GM12878 (cell line): ENCODE data around the gene BMP2K. TPM values are rescaled to one million over a fixed set of nuclear protein-coding genes. Genes with fewer than 3 reads are reported as not detected.

Experiments
- ATAC-seq: fragments of 200-7000 bp; cut with Tn5 transposase; 3 replicates; pipeline ENCODE4 v1.9.1; 2020; ENCODE audit warnings: mild to moderate bottlenecking, moderate library complexity
- BruUV-seq: library from RNA; stranded (reverse); fragments of 400-500 nt; replicated peaks from 2 replicates; lab custom pipeline; 2021; lab: Mats Ljungman, UMichigan
- CTCF ChIA-PET: fragments of 300-600 bp; sonication (Branson Sonifier 250); formaldehyde crosslinking; extraction: SDS; loops from one replicate; lab custom pipeline; 2021; ENCODE audit warnings: inconsistent platforms; lab: Yijun Ruan, JAX
- POLR2A ChIA-PET: fragments of 350-600 bp; formaldehyde crosslinking; extraction: SDS; loops from one replicate; lab custom pipeline; 2021; ENCODE audit warnings: inconsistent platforms; lab: Charles Lee
- RAD21 ChIA-PET: fragments of 300-600 bp; sonication (Branson Sonifier 250); formaldehyde crosslinking; loops from one replicate; lab custom pipeline; 2023; ENCODE audit warnings: antibody characterized with exemption; ENCODE audit not compliant: unreplicated experiment; lab: Charles Lee
- SMC1A ChIA-PET: fragments of 300-600 bp; sonication (Branson Sonifier 250); formaldehyde crosslinking; loops from one replicate; lab custom pipeline; 2023; ENCODE audit not compliant: unreplicated experiment, uncharacterized antibody; lab: Charles Lee
- DNase-seq: peaks from one replicate; pipeline ENCODE4 v3.0.0-alpha.2; 2011; ENCODE audit warnings: low read depth, low spot score
- FAIRE-seq: peaks from 3 replicates; lab custom pipeline; 2011; peaks lifted over from hg19 to GRCh38; lab: Jason Lieb, UNC
- H2AFZ ChIP-seq: 2 replicates; pipeline ENCODE4 v1.6.0; 2011; ENCODE audit warnings: low read depth, low read length, control low read depth; ENCODE audit not compliant: control insufficient read depth
- H3K27ac ChIP-seq: 2 replicates; pipeline ENCODE4 v1.5.1; 2011; ENCODE audit warnings: control low read depth; ENCODE audit not compliant: control insufficient read depth, insufficient read depth
- H3K27me3 ChIP-seq, 2 experiments: replicated peaks in 1 of 2; 2 replicates each; pipeline versions ENCODE4 v1.6.0 to v1.6.1; 2011; ENCODE audit warnings: low read length in 1 of 2; ENCODE audit not compliant: control insufficient read depth in 2 of 2, insufficient read depth in 2 of 2
- H3K36me3 ChIP-seq, 2 experiments: 2 replicates each; pipeline ENCODE4 v1.5.1; 2011; ENCODE audit warnings: low read length in 1 of 2; ENCODE audit not compliant: control insufficient read depth in 2 of 2, insufficient read depth in 2 of 2
- H3K4me1 ChIP-seq: 2 replicates; pipeline ENCODE4 v1.6.1; 2011; ENCODE audit warnings: mild to moderate bottlenecking, low read length, moderate library complexity, mixed read lengths; ENCODE audit not compliant: control insufficient read depth, insufficient read depth
- H3K4me2 ChIP-seq: 2 replicates; pipeline ENCODE4 v1.6.0; 2011; ENCODE audit warnings: control low read depth; ENCODE audit not compliant: control insufficient read depth, insufficient read depth
- H3K4me3 ChIP-seq: fragments of 200-600 bp; sonication (generic); 2 replicates; pipeline ENCODE4 v1.5.1; 2016
- H3K79me2 ChIP-seq: 2 replicates; pipeline ENCODE4 v1.6.0; 2011; ENCODE audit warnings: low read length; ENCODE audit not compliant: control insufficient read depth, insufficient read depth
- H3K9ac ChIP-seq: 2 replicates; pipeline ENCODE4 v1.8.0; 2011; ENCODE audit warnings: low read length, control low read depth, mixed read lengths; ENCODE audit not compliant: control insufficient read depth, insufficient read depth
- H3K9me3 ChIP-seq: replicated peaks from 3 replicates; pipeline ENCODE4 v1.5.1; 2011; ENCODE audit warnings: mild to moderate bottlenecking, low read length; ENCODE audit not compliant: control insufficient read depth, insufficient read depth
- H4K20me1 ChIP-seq: 2 replicates; pipeline ENCODE4 v1.6.0; 2011; ENCODE audit not compliant: control insufficient read depth, insufficient read depth
- BRCA1 ChIP-seq: IDR thresholded peaks from 2 replicates; pipeline ENCODE4 v1.6.1; 2011; ENCODE audit warnings: low read depth, low read length, improper control_type of control experiment
- DPF2 ChIP-seq: fragments of 450-650 bp; IDR thresholded peaks from 2 replicates; pipeline ENCODE4 v1.6.1; 2017; ENCODE audit warnings: mild to moderate bottlenecking
- MEF2A ChIP-seq: IDR thresholded peaks from 2 replicates; pipeline ENCODE4 v1.6.1; 2011; ENCODE audit warnings: low read depth, mild to moderate bottlenecking, low read length, moderate library complexity; ENCODE audit not compliant: insufficient read depth
- RUNX3 ChIP-seq: IDR thresholded peaks from 2 replicates; pipeline ENCODE4 v1.6.1; 2012; ENCODE audit warnings: low read length, inconsistent platforms
- YBX1 ChIP-seq: fragments of 450-650 bp; IDR thresholded peaks from 2 replicates; pipeline ENCODE4 v1.6.1; 2016; ENCODE audit warnings: antibody characterized with exemption
- WGBS: methylation state at CpG from one replicate; pipeline ENCODE4 v1.1.6; 2016; ENCODE audit warnings: low lambda C conversion rate; ENCODE audit not compliant: insufficient replicate concordance, insufficient coverage; ENCODE audit errors: missing lambda C conversion rate; 5-methylcytosine and 5-hydroxymethylcytosine counted together
- in situ Hi-C: fragments of 300-500 bp; cut with MboI; formaldehyde crosslinking; loops from 9 replicates; pipeline ENCODE4 v1.14.3; 2018; ENCODE audit warnings: mixed read lengths
- intact Hi-C: fragments of 100-400 bp; cut with micrococcal nuclease; formaldehyde crosslinking; loops from one replicate; pipeline ENCODE4 v1.14.2; 2022; ENCODE audit not compliant: unreplicated experiment
- polyA plus RNA-seq, 11 experiments: library from polyadenylated mRNA; depleted of rRNA in 4 of 11; unstranded in 6 of 11; stranded (reverse) in 5 of 11; fragments of >200 nt; fragmentation: Nextera tagmentation in 4 of 11; fragmentation: Illumina TruSeq in 1 of 11; extraction: Ambion mirVana in 4 of 11; extraction: Trizol in 1 of 11; gene quantifications; 1 replicate in 1 of 11; 2 replicates in 10 of 11; pipeline versions ENCODE4 v1.2.1 to v1.2.3, GENCODE V29; 2011 to 2016; ENCODE audit warnings: inconsistent platforms in 2 of 11, missing spikeins in 2 of 11, low read depth in 1 of 11
- total RNA-seq, 4 experiments: library from RNA; depleted of rRNA in 3 of 4; stranded (reverse); fragments of >200 nt in 3 of 4; fragmentation: Illumina TruSeq in 1 of 4; extraction: Trizol in 1 of 4; gene quantifications; 2 replicates each; pipeline versions ENCODE4 v1.2.1 to v1.2.3, GENCODE V29; 2013 to 2021
- TF ChIP-seq, protein P1 (sequence below): fragments of 450-650 bp; IDR thresholded peaks from 2 replicates; pipeline ENCODE4 v1.6.1; 2018; ENCODE audit warnings: mild to moderate bottlenecking, low read depth, moderate library complexity; ENCODE audit not compliant: partially characterized antibody
- TF ChIP-seq, protein P2 (sequence below): IDR thresholded peaks from 2 replicates; pipeline ENCODE4 v1.6.1; 2012; ENCODE audit warnings: low read depth, low read length, improper control_type of control experiment
- TF ChIP-seq, protein P3 (sequence below): IDR thresholded peaks from 2 replicates; pipeline ENCODE4 v1.6.1; 2011; ENCODE audit warnings: borderline replicate concordance, low read depth, mild to moderate bottlenecking, moderate library complexity, low read length; ENCODE audit not compliant: insufficient read depth, poor library complexity, severe bottlenecking

The BMP2K gene
- total and polyA plus RNA-seq, 10 of the 15 experiments (the other 5 are each of a cell fraction or from before 2014, with no cell fraction given): 3.3 to 84.6 (median 24.8) TPM

DNA sequence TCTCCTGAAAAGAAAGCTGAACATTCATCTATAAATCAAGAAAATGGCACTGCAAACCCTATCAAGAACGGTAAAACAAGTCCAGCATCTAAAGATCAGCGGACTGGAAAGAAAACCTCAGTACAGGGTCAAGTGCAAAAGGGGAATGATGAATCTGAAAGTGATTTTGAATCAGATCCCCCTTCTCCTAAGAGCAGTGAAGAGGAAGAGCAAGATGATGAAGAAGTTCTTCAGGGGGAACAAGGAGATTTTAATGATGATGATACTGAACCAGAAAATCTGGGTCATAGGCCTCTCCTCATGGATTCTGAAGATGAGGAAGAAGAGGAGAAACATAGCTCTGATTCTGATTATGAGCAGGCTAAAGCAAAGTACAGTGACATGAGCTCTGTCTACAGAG lies 134.5 kb downstream of the BMP2K start:
- Histone ChIP-seq H4K20me1 (no peaks in the 10 kb centered on the region), H3K4me2 (no peak overlapping the region), H2AFZ (no peak overlapping the region), H3K36me3 (peaks cover 0 to 6% of the 10 kb centered on the region in 2 experiments), H3K4me3 (no peak overlapping the region), H3K27ac (no peak overlapping the region), H3K27me3 (no peaks in the 10 kb centered on the region), H3K4me1 (no peaks in the 10 kb centered on the region), H3K9me3 (no peaks in the 10 kb centered on the region), H3K79me2 (no peaks in the 10 kb centered on the region), H3K9ac (no peak overlapping the region)
- intact Hi-C loops (no loop called here), in situ Hi-C loops (no loop called here)
- ChIA-PET CTCF (no interaction called here), POLR2A (no interaction called here), SMC1A (no interaction called here), RAD21 (no interaction called here)
- TF ChIP-seq, protein P1, sequence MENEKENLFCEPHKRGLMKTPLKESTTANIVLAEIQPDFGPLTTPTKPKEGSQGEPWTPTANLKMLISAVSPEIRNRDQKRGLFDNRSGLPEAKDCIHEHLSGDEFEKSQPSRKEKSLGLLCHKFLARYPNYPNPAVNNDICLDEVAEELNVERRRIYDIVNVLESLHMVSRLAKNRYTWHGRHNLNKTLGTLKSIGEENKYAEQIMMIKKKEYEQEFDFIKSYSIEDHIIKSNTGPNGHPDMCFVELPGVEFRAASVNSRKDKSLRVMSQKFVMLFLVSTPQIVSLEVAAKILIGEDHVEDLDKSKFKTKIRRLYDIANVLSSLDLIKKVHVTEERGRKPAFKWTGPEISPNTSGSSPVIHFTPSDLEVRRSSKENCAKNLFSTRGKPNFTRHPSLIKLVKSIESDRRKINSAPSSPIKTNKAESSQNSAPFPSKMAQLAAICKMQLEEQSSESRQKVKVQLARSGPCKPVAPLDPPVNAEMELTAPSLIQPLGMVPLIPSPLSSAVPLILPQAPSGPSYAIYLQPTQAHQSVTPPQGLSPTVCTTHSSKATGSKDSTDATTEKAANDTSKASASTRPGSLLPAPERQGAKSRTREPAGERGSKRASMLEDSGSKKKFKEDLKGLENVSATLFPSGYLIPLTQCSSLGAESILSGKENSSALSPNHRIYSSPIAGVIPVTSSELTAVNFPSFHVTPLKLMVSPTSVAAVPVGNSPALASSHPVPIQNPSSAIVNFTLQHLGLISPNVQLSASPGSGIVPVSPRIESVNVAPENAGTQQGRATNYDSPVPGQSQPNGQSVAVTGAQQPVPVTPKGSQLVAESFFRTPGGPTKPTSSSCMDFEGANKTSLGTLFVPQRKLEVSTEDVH: no peak
- TF ChIP-seq DPF2: no peak
- TF ChIP-seq YBX1: no peak
- no peak for DNase-seq
- ATAC-seq: no peak
- no TSS peak for BruUV-seq
- WGBS: 78% methylated on average over 2 of the region's 2 CpGs
- no peak for FAIRE-seq

DNA sequence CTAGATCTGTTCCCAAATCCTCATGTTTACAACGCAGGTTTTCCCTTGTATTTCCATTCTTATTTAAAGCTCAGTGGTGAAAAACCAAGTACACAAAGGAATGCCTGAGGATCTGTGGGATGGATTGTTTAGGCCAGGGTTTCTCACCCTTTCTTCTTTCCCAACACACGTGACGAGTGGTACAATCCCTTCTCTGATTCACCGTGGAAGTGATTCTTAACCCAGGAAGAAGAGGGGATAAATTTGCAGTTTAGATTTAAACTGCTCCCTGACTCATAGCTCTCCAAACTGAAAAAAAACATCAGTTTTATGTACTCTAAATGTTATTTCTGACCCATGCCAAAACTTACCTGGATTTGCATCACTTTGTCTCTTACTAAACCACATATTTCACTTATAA lies 146.1 kb downstream of the BMP2K start:
- no peak for FAIRE-seq
- TF ChIP-seq BRCA1 (no peak), MEF2A (no peak), RUNX3 (no peak)
- TF ChIP-seq, protein P2, sequence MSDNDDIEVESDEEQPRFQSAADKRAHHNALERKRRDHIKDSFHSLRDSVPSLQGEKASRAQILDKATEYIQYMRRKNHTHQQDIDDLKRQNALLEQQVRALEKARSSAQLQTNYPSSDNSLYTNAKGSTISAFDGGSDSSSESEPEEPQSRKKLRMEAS: no peak
- TF ChIP-seq, protein P3, sequence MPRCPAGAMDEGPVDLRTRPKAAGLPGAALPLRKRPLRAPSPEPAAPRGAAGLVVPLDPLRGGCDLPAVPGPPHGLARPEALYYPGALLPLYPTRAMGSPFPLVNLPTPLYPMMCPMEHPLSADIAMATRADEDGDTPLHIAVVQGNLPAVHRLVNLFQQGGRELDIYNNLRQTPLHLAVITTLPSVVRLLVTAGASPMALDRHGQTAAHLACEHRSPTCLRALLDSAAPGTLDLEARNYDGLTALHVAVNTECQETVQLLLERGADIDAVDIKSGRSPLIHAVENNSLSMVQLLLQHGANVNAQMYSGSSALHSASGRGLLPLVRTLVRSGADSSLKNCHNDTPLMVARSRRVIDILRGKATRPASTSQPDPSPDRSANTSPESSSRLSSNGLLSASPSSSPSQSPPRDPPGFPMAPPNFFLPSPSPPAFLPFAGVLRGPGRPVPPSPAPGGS: no peak
- TF ChIP-seq, protein P1: no peak

More for the DNA sequence above, 146.1 kb downstream of the BMP2K start:
- Histone ChIP-seq H2AFZ (no peak overlapping the region), H3K4me3 (no peak overlapping the region), H4K20me1 (no peaks in the 10 kb centered on the region), H3K9me3 (no peaks in the 10 kb centered on the region), H3K4me2 (no peak overlapping the region), H3K9ac (no peak overlapping the region), H3K4me1 (no peaks in the 10 kb centered on the region), H3K27ac (no peak overlapping the region), H3K79me2 (no peaks in the 10 kb centered on the region), H3K36me3 (no peaks in the 10 kb centered on the region; a peak in 2 of 4 replicates), H3K27me3 (no peaks in the 10 kb centered on the region)
- 95% methylated on average over 4 of the region's 4 CpGs for WGBS
- ATAC-seq (no peak), DNase-seq (no peak)
- no TSS peak for BruUV-seq
- ChIA-PET CTCF (interaction anchor here (1.0 to 1.7 kb wide), 4 partner anchors 9 to 310 kb away, joined by 3 to 8 read pairs (median 5); no protein-coding TSS in a partner anchor), SMC1A (interaction anchor here (1.2 to 2.7 kb wide), 2 partner anchors 10 to 14 kb away, joined by 5 to 7 read pairs; no protein-coding TSS in a partner anchor), POLR2A (interaction anchor here (0.6 kb wide), 1 partner anchor 17 kb away, joined by 5 read pairs; the partner anchor contains the start of gene PAQR3), RAD21 (no interaction called here)
- intact Hi-C loops: loop anchor here (10.0 kb wide), 1 partner anchor 967 kb away; no protein-coding TSS in a partner anchor
- in situ Hi-C loops: no loop called here
